KG1 (cell line): ENCODE measurements around the gene MRPL20.
"Not testable (repeated sequence)": the region's sequence is repeated elsewhere in the genome, so short reads cannot be mapped to it uniquely, and the experiment has no call there.

ENCODE experiments used
- DNase-seq: peaks from one replicate; lab custom pipeline; 2025; lab: John Stamatoyannopoulos, UW

The MRPL20 gene

GRCh38 chr1:1385339-1385738 is 21.8 kb downstream of the MRPL20 start:
- DNase-seq: not testable (repeated sequence)

DNA sequence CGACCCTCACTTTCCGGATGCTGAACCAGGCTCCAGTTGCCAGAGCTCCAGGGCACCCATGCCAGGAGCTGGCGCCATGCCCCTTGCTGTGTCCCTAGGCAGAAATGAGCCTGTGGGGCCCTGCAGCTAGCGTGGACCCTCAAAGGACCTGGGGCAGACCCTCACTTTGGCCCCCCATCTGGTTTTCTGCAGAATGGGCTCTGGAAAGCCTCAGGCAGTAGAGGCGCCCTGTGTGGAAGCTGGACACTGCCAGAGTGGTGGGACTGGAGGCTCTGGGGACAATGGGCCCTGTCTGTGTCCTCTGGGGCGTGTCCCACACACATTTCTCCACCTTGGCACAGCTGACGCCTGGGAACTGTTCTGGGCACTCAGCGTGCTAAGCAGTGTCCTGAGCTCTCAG is 25.8 kb downstream of the MRPL20 start:
- DNase-seq: no peak

DNA sequence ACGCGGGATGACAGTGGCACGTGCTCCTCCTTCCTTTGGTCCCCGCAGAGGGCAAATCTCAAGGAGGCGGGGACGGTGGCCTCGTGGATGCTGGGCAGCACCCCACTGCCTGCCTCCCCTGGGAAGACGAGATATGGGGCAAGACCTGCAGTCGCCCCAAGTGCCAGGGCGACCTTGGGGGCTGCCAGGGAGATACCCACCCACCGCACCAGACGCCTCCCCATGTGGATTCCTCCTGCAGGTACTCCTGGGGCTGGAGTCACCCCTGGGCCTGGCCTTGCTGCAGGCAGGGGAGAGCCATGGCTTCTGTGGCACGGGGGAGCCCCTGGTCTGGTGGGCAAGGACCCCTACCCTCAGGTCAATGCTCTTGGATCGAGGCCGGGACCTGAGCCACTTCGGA is 26.2 kb downstream of the MRPL20 start:
- DNase-seq: no peak

DNA sequence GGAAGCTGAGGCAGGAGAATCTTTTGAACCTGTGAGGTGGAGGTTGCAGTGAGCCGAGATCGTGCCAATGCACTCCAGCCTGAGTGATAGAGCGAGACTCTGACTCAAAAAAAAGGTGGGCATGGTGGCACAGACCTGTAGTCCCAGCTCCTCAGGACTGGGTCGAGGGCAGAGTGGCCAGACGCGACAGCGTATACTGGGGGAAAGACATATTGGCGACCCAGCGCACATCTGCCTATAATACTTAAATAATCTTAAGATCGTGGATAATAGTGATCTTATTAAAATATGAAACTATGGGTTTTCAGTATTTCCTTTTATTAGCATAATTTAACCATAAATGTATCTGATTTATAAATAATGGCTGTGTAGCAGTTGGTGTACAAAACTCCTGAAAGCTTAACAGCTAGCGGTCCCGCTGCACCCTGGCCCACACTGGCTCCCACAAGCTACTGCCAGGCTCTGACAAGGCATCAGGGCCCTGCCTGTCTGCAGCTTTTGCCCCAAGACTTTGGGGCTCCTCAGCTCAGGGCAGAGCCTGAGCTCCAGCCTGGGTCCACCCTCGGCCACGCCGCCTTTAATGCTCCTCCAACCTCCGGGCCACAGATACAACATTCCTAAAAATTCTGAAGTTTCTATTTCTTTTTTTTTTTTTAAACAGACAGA is 29.4 kb downstream of the MRPL20 start:
- DNase-seq: no peak

- DNase-seq: no peak
These were observed 30.4 kb downstream of the MRPL20 start for GRCh38 chr1:1376551-1377226.

DNA sequence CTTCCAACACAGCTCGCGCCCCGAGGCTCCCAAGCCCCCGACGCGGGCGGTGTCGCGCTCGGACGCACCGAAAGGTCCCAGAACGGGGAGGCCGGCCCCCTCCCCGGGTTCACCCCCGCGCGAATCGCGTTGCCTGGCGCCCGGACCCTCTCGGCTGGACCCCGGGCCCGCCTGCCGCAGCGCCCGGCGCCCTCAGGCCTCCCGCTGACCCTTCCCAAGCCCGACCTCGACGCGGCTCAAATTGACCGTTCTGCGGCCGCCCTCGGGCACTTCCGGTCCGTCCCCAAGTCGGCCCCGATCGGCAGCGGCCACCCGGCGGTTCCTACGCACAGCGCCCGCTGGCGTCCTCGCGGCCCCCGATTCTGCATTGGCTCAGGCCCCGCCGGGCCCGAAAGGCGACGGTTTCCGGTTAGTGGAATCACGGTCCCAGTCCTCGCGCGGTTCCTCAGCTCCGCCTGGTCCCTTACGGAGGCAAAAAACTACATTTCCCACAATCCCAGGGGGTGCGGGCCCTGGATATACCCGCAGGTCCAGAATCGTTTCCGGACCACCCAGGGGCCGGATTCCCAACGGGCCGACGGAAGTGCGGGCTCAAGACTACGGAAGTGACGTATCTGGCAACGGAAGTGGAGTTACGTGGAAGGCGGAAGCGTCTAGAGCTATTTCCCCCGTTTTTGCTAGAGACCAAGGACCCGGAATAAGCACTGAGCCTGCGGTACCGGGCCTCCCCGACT is 32.0 kb downstream of the MRPL20 start, which contains the start of gene AURKAIP1:
Gene AURKAIP1, minus strand, starts transcription at position 279 of the 734 bp plus-strand sequence. CDS start 451 bp downstream, outside the sequence.
- DNase-seq: peak; percentile 99

DNA sequence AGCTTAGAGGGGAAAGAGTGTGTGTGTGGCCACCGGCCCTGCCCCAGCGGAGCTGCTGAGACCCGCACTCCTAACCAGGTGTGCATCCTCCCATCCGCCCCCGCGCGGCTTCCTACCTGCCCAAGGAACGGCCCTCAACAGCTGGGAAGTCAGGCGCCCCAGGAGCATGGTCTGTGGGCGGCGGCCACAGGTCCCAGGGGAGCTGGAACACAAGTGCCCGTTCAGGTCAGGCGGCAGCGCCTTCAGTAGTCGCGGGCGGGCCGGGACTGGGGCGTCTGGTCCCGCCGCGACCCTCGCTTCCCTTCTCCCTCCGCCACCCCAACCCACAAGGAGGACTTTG is 32.5 kb downstream of the MRPL20 start:
- DNase-seq: no peak

- no peak for DNase-seq
These were observed 33.1 kb downstream of the MRPL20 start for GRCh38 chr1:1373815-1374588.

DNA sequence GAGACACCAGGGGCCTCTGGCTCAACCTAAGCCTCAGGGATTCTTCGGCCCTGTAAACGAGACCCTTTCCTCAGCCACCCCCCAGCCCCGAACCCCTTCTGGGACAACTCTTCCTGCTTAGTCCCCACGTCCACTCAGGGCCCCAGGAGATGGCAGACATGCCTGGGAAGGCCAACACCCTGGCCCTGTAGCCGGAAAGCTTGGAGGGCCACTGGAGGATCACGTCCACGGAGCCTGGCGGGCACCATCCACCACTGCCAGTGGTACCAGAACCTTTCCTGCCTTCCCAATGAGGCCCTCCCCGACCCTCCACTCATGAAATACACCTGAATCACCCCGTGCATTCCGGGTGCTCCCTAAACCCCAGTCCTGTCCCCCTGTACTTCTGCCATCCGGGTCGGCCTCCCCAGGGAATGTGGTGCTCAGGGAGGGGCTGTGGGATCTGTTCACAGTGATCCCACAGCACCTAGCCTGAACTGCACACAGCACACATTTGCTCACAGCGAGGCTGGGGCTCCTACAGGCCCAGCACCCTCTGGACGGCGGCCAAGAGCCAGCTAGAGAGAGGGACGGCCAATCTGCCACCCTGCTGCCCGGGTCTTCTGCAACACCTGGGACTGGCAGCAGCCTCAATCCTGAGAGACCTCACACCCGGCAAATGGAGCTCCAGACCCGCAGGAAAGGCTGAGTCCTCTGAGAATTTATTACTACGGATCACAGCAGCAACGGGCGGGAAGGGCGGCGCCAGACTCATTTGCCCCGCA is 33.9 kb downstream of the MRPL20 start:
- no peak for DNase-seq

DNA sequence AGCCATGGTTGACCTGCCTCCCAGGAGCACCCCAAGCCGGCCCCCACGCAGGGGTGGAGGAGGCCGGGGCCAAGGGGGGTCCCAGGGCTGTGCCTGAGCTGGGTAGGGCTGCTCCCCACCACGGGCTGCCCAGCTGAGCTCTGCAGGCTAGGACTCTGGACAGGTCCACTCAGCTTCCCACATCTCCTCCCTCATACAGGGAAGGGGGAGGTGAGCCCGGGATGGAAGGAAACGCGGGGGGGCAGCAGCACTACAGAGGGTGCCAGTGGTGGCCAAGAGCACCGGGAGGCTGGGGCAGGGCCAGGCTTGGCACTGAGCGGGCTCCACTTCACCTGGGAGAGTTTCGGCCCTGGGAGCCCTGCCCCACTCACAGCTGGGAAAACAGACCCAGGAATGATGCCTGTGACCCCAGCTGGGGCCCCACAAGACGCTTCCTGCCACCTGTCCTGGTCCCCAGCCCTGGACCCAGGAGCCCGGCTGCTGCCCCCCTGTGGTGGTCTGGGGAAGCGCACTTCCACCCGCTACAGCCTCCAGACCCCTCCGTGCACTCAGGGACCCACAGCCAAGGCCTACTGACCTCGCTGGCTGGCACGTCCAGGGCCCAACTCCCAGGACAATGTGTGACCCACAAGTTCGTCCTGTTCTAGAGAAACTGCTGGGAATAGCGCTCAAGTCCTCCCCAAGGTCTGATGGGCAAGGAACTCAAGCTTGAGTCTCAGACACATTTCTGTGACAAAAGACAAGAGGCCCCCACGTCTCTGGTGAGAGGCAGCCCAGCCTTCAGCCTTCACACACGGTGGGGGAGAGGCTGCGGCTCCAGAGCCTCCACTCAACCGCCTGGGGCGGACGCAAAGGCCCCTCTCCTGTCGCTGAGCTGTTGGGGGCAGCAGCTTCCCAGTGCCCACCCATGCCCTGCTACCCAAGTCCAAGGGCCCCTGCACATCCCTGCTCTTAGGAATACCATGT is 35.1 kb downstream of the MRPL20 start:
- DNase-seq: peak; percentile 22

DNA sequence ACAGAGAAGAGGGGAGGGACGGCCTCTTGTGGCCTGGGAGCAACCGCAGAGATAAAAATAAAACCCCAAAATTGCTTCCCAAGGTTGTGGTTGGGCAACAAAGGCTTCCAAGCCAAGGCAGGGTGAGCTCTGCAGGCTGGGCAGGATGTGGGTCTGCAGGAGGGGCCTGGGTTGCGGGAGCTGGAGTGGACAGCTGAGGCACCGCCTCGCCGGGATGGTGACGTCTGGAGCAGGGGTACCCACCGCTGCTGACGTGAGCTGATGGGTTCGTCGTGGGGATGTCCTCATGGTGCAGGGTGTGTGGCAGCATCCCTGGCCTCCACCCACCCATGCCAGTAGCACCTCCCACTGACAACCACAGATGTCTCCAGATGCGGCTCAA is 35.7 kb downstream of the MRPL20 start:
- no peak for DNase-seq

GRCh38 chr1:1370771-1371300 is 36.3 kb downstream of the MRPL20 start:
- no peak for DNase-seq

GRCh38 chr1:1370094-1370493 is 37.0 kb downstream of the MRPL20 start:
- not testable (repeated sequence) for DNase-seq

DNA sequence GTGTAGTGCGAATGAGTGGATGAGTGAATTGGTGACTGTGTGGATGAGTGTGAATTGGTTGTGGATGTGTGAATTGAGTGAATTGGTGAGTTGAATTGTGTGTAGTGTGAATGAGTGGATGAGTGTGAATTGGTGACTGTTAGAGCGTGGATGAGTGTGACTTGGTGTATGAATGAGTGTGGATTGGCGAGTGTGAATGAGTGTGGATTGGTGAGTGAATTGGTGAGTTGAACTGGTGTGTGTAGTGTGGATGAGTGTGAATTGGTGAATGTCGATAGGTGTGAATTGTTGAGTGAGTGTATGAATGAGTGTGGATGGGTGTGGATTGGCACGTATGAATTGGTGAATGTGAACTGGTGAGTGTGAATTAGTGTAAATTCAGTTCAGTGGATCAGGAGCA is 39.8 kb downstream of the MRPL20 start:
- DNase-seq: no peak

- no peak for DNase-seq
These were observed 40.4 kb downstream of the MRPL20 start for GRCh38 chr1:1366699-1367066.

- DNase-seq: no peak
These were observed 41.0 kb downstream of the MRPL20 start for GRCh38 chr1:1365875-1366698.

GRCh38 chr1:1364266-1364665 is 42.8 kb downstream of the MRPL20 start:
- DNase-seq: no peak

- DNase-seq: no peak
These were observed 45.1 kb downstream of the MRPL20 start for GRCh38 chr1:1361982-1362423.
